Stimulated activated CD4-positive, alpha-beta T cell treated with anti-CD3 and anti-CD28 coated beads, Interleukin-12 subunit alpha, Interleukin-12 subunit beta, amount 100 ng/mL, for 4 hours (primary cell): Measurements from ENCODE around the gene ATP5F1E.

Source experiments
- DNase-seq: peaks from one replicate; pipeline ENCODE4 v3.0.0-alpha.2; 2020

The ATP5F1E gene

DNA sequence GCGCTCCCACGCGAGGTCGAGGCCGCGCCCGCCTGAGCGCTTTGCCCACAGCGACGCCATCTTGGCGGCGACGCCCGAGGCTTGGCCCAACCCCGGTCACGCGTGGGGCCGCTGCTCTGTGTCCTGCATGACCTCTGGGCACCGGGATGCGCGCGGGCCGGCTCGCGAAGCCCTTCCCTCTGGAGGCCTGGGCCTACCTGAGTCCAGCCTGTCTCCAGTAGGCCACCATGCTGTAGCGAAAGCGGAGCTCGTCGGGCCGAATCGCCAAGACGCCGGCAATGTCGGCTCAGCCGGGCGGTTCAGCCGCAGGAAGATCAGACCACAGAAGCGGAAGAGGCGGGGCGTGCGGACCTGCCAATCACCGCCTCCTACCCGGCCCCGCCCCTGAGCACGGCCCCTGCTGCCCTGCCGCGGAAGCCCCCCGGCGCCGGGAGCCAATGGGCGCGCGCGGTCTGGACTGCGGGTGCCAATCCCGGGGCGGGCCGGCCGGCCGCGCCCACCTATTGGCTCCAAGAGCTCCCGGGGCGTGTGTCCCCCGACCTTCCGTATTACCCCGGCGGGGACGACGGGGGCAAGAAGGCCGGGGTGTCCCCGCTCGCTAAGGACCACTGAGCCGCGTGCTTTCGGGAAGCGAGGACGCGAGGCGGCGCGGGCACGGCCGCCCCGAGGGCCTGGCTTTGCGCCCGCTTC is at the start of gene ATP5F1E:
Gene ATP5F1E, minus strand, starts transcription at position 313 of the 690 bp plus-strand sequence. Its CDS starts 84 bp downstream, at position 229.
- peak; percentile 96 for DNase-seq

DNA sequence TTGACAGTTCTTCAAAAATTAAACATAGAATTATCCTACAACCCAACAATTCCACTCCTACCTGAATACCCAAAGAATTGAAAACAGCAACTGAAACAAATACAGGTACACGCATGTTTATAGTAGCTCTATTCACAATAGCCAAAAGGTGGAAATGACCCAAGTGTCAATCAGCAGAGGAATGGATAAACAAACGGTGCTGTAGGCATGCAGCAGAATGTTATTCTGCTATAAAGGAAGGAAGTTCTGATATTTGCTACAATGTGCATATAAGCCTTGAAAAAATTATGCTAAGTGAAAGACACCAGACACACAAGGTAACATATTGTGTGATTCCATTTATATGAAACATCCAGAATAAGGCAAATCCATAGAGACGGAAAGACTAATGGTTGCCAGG is 48.9 kb upstream of the ATP5F1E start:
- DNase-seq, result no peak

DNA sequence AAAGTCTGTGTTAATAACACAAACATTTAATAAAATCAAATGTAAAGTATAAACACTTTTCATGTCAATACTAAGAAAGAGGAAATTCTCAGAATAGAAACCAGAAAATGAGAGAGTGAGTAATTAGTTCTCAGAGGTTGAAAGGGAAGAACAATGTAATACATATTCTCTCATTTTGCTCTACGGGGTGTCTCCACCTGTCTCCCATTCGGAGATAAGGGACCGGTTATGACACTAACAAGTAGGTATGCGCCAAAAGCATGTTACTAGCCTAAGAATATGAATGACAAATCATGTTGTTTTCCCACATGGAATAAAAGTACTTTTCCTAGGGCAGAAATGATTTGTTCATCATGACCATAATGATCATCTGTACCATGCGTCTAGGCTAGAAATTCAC is 46.1 kb upstream of the ATP5F1E start:
- DNase-seq, result no peak

DNA sequence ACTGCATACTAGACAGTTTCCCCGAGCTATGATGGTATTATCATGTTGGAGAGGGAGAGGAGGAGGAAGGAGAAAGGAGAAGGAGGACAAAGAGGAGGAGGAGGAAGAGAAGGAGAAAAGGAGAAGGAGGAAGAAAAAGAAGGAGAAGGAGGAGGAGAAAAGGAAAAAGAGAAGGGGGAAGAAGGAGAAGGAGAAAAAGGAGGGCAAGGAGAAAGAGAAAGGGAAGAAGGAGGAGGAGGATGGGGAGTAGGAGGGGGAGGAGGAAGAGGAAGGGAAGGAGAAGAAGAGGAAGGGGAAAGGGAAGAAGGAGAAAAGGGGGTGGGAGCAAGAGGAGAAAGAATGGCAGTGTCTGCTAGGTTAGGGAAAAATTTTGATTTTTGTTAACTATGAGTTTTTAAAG is 45.6 kb upstream of the ATP5F1E start:
- no peak for DNase-seq

DNA sequence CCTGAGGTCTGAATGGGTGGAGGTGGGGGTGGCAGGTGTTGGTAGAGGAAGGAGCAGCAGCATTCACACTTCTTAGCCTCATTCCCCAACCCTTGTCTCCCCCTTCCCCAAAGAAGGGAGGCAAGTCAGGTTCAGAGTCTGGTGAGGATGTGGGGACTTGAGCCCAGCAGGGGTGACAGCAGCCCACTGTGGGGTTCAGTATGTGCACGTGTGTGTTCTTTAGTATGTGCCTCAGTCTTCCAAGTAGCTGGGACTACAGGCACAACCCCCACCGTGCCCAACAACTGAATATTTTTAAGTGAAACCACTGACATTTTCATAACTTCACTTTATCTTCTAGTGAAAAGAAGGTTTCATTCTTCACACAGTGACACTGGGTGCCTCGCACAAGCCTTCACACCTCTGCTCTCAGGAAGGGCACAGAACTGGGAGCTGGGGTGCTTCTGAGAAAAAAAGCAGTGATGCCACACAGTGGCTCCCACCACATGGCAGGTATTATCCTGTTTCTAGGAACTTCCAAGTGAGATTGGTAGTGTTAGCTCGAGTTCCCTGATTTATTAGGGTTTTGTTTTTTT is 43.9 kb upstream of the ATP5F1E start:
- DNase-seq, result no peak

DNA sequence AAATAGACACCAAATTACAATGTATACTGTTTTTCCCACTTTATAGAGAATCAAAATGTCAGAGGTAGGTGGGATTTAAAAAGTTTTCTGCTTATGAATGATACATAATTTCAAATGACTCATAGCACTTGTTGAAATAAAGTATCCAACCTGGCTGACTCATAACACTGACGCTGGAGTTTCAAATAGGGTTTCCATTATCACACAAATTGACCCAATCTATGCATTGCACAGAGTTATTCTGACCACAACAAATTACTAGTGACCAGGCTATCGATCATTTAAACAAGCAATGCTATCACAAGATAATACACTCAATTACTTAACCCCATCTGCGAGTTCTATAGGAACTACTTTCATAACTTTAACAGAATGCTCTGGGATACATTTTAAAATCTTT is 42.3 kb upstream of the ATP5F1E start:
- no peak for DNase-seq

DNA sequence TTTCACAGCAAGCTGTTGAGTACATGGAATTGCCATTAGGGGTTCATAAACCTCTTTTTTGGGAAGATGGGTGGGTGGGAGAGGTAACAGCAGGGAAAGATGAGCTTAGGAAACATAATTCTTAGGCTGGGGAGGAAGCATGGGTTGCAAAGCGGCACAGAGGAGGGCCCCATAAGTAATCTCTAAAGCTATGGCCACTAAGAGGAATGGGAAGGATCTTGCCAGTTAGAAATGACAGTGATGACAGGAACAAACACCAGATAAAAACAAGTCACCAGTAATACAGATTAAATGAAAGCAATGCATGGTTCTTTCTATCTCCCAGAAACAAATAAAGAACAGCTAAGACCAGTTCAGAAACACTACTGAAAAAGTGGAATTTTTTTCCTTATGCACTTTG is 41.4 kb upstream of the ATP5F1E start:
- DNase-seq, result no peak

DNA sequence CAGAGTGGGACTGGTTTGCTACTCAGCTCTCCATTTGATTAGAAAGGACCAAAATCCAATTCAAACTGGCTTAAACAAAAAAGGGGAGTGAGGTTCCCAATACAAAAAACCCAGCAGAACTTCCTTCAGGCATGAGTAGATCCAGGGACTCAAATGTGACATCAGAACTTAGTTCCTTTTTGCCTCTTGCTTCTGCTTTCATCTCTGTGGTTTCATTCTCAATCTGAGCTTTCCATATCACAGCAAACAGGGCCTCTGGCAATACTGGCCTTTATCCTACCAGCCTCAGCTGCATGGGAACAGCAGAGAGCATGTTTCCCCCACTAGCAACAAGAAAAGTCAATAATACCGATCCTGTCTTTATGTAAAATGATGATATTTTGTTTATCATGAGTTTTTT is 39.1 kb upstream of the ATP5F1E start:
- DNase-seq, result no peak

DNA sequence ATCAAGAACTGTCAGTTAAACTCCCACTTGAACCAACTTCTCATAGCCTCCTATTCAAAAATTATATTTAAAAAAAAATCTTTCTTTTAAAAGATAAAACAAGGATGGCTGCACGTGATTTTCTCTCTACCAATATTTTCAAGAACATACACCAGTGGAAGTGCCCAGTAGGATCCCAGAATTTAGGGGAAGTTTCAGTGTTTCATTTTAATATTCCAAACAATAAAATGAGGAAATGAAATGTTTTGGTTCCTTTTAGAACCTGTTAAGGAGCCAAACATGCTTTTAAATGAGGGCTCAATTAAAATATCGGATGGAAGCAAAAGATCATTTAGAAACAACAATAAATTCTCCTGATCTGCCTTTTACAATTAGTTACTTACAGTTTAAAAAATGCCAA is 36.9 kb upstream of the ATP5F1E start:
- DNase-seq, result no peak

DNA sequence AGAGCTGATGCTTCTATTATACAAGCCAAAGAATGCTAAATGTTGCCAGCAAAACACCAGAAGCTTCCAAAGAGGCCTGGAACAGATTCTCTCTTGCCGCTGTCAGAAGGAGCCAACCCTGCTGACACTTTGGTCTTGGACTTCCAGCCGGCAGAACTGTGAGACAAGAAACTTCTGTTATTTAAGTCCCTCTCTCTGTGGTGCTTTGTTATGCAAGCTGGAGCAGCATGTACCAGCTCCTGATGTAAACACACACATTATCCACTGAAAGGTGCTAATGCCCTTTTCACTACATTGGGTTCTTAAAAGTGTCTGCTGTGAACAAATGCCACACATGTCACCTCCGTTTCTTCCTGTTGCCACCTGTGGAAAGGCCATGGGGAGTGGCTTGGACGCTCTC is 36.4 kb upstream of the ATP5F1E start:
- DNase-seq, result no peak

DNA sequence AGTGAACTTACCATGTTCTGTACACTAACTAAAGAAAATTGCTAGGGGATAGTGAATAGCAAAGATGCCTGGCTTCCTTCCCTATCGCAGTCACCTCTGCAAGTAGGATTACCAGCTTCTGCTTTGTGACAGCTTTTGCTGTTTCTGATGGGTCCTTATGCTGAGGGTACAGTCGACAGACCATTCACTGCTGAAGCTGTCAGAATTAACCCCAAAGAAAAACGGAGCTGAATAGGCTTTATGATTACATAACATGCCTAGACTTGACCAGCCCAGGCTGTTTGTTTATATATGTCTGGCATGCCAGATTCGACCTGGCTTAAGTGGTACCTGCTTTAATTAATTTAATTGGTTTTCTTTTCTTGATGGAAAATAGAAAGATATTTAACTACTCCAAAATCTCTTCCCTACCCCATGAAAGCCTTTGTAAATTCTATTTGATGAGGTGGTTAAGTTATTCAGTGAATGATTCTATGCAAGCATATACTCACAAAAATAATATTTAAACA is 32.1 kb upstream of the ATP5F1E start:
- DNase-seq, result no peak

DNA sequence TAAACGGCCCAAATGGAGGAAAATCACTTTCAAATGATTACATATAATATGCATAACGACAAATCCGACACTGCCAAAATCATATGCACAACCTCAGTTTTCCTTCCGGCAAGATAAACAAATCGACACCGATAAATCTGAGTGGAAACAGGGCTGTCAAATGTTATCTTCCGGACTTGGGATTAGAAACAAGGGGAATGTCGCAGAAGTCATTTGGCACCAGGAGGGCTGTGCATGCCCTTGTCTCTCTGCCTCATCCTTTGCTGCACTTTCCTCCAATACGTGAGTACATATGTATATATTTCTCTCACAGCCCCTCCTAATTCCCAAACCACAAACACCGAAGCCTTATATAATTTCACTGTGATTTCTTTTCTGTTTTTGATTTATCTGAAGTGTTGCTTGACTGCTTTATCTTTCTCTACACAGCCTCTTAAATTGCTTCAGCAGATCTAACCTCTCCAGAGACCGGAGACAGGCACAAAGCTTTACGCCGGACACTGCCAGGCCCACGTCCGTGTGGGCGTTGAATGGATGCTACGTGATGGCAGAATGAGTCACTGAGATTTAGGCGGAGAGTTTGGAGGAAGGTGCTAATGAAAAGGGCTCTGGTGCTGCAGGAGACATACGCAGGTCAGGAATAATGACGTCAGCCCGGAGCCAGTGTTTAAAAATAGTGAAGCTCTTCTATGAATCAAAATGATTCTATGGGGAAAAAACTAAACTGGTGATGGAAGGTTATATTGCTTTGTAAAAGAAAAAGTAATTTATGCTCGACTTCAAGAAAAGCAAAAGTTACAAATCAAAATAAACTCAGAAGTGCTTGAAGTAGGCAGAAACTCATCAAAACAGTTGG is 31.5 kb upstream of the ATP5F1E start:
- DNase-seq, result no peak

DNA sequence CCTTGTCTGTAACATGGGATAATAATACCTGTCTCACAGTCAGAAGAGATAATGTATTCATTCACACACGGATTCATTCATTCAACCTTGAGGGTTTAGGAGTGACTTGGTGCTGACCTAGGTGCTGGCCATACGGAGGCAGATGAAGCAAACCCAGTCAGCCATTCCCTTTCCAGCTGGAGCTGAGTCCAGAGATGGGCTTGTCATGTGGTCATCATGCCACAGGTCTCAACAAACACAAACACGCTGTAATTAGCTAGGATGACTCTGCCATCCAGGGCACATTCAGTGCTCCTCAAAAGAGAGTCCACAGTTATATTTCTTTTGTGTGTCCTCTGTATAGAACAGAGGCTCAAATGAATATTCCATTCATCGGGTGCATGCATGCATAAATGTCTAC is 29.9 kb upstream of the ATP5F1E start:
- no peak for DNase-seq

DNA sequence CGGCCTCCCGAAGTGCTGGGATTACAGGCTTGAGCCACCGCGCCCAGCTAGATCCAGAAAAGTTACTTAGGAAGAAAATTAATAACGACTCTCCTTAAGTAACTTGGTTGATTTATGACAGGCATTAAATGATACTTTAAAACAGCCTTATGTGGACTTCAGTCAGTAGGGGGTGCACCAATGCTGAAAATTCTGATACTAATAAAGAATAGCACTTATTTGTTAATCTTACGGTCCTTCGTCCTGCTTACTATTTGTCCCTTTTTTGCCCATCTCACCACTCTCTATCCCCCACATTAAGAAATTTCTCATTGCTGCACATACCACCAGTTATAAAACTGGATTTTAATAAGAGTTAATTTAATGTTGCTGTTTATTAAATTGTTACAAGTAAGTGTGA is 23.2 kb upstream of the ATP5F1E start:
- no peak for DNase-seq

DNA sequence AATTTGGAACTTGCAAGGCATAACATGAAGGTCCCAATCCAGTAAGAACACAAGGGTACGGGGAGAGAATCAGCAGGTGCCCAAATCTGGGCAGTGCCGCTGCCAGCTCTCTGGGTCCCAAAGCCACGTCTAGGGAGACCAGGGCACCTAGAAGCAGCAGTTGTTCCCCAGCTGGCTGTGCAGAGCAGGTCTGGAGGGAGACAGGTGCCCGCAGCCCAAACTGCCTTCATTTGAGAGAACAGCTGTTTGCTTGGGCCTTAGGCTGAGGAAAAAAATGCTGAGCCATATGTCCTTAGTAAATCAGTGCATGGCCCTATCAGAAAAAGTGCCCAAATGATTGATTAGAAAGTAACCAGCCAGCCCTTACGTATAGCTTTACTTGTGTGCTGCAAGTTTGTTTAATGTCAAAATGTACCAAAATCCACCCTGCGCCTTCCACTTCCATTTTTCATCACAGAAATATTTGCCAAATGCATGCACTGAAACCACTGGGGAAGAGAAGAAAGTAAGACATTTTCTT is 19.6 kb upstream of the ATP5F1E start:
- DNase-seq, result no peak

DNA sequence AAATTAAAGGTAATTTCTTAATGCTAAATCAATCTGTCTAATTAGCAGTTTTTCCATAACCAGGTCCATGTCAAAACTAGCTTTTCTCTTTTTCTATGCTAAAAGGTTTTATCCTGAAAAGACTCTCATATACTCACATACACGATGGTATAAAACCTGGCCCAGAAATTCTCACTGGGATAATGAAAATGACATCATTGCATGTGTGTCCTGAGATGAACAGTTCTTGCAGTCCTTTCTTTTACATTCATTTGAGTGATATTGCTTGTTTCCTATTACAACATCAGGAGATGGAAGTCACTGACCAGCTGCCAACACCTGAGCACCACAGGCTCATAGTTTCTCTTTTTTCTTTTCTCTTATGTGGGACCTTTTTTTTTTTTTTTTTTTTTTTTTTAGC is 18.3 kb upstream of the ATP5F1E start:
- no peak for DNase-seq

DNA sequence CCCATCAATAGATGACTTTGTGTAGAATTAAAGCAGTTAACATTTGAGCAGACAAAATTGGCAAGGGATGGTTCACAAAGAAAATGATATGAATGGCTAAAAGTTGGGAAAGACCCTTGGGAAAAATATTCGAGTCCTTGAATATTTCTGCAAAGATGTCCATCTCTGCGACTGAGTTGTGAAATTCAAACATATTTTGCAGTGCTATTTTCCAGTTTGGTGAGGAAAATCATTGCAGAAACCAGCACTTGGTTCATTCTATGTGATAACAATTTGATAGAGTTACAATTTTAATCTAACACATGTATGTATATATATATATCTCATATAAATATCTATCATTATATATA is 16.5 kb upstream of the ATP5F1E start:
- no peak for DNase-seq

DNA sequence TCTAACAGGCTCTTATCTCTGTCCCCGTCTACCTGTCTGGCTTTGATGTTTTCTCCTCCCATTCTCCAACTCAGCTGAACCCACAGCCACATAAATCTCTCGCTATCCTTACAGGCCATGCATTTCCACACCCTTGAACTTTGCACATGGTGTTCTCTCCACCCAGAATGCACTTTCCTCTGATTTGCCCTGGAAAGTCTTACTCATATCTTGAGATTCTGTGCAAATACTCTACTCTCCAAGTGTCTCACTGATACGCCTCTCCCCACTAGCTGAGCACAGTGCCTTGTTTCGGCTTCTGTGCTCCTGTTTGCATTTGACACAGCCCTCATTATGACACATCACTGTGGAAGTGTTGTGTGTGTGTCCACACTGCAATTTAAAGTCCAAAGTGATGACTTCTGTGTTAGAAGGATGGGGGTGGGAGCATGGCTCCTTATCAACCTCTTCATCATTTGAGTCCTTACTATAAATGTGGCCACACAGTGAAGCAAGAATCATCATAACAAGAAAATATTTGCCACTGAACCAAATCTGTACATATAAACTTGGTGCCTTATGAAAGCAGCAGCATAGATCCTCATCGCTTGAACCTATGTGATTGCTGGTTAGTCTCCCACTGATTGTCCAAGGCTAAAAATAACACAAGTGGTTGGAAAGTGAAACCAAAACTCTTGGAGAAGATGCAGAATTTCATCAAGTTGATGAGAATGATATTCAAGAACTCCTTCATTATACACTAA is 16.0 kb upstream of the ATP5F1E start:
- no peak for DNase-seq

DNA sequence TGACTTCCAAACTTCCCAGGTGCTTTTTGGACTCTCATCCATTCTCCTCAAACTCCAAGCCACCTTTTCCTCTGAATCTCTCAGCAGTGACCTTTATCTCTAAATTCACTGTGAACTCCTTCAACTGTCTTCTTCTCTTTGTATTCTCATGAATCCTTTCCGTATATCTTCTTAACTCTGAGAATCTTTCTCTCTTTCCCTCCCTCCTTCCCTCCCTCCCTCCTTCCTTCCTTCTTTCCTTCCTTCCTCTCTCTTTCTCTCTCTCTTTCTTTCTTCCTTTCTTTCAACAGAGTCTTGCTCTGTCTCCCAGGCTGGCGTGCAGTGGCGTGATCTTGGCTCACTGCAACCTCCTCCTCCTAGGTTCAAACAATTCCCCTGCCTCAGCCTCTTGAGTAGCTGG is 14.7 kb upstream of the ATP5F1E start:
- DNase-seq, result no peak

DNA sequence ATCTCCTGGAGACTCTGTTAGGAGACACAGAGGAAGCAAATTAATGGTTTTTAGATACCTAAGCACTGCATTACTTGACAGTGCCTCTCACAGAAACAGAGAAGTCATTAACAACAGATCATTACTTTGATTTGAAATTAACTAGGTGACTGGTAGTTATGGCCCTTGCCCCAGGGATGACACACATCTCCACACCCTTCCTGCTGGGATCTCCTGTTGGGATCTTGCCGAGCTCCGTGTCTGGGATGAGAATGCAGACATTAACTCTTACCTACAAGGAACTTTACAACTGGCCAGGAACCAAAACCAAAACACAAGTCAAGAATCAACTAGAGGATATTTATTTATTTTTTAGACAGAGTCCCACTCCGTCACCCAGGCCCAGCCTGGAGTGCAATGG is 12.7 kb upstream of the ATP5F1E start:
- no peak for DNase-seq

DNA sequence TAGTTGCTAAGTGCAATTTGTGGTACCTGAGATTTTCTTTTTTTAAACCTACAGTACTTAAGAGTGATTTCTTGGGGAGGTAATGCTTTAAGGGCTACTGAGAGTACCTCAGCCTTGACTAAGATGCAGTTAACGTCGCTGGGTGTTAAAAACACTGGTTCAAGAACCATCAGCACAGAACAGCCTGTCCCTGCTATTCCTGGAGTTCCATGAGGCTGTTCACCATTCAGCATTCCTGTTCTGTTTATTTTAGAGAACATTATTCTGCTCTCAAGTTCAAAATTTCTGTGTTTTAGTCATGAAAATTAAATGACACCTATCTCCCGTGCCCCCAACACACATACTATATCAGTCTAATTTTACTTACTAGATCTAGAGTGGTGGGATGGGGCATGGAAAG is 12.2 kb upstream of the ATP5F1E start:
- DNase-seq, result no peak

DNA sequence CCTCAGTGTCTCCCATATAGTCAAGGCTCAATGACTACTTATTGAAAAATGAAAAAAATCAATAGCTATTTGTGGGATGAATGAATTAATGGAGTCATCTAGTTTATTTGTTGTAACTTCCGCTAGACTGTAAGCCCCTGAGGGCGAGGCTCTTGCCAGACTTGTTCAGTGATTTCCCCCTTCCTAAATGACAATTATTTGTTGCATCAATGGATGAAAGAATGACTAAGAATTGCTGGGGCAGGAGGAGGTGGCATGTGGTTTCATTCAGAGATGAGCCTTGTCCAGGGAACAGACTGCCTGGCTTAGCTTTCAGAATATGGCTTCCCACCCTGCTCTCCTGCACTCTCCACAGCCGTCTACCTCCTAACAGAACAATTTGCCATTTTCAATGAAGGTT is 11.6 kb upstream of the ATP5F1E start:
- DNase-seq, result no peak
